AML-193 (cell line): ENCODE data around the gene MYRFL.
"Not testable (repeated sequence)": the region's sequence is repeated elsewhere in the genome, so short reads cannot be mapped to it uniquely, and the experiment has no call there.

Experiments used
- DNase-seq, 2 experiments: peaks; one replicate each; lab custom pipeline; 2025; lab: John Stamatoyannopoulos, UW

MYRFL gene

DNA sequence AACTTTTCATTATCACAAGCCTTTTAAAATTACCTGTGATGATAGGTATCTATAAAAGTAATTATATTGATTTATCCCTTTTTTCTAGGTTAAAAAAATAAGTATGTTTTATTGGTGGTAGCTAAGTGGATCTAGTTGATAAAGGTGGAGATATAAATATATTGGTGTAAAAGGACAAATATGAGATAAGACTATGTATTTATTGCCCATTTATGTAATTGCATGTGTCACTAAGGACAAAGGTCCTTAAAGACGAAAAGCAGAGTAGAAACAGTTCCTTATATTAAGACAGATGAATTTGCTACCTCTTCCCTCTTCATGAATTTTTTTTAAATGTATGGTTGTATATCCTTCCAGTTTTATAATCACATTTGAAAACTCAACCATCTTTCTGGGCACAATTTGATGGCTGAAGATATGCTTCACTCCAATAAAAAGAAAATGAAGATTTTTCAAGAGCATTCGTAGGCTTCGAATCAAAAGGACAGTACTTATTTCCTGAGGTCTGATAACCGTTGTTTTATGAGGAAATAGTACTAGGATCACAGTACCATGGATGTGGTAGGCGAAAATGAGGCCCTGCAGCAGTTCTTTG is at the start of gene MYRFL:
MYRFL (plus strand) TSS at position 262 of the 595 bp plus-strand sequence; CDS start at position 553, 291 bp downstream.
- DNase-seq = no peak

DNA sequence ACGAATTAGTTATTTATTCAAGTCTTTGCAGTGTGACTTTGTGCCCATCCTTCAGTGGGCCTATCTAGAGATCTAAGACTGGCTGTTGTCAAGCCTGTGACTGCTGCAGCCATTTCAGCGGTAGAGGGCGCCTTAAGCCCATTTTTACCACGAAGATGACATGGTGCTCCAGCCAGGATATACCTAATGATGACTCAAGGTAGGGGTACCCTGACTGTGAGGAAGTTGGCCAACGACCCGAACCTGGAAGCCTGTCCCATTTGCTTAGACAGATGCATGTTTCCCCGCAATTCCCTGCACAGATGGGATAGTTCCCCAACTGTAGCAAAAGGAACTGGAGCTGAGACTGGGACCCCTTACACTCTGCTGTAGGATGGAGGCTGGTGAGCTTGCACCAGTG is 45.1 kb upstream of the MYRFL start:
- DNase-seq = peak; percentile 3 to 6

DNA sequence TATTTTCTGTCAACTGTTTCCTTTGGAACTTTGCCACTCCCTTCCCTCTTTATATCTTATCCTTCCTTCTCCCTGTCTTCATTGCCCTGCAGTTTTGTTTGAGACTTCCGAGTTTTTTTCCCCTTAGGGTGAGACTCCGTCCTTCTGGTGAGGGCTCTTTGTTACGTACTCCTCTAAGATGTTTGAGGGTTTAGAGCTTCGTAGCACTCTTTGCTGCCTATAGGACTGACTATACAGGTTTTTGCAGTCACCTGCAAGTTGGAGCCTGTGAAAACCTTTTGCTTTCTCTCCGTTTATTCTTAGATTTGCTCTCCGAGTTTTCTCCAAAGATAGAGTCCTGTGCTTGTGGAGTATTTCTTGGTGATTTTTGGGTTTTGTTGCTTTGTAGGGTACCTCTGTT is 41.7 kb upstream of the MYRFL start:
- no peak for DNase-seq

DNA sequence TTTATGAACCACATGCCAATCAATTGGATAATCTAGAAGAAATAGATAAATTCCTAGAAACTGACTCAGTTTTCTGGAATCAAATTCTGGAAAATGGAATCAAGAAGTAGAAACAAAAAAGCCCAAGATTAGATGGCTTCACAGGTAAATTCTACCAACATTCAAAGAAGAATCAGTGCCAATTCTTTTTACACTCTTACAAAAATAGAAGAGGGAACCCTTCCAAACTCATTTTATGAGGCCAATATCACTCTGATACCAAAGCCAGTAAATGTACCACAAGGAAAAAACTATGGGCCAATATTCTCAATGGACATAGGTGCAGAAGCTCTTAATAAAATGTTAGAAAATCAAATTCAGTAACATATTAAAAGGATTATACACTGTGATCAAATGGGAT is 35.7 kb upstream of the MYRFL start:
- DNase-seq = no peak

DNA sequence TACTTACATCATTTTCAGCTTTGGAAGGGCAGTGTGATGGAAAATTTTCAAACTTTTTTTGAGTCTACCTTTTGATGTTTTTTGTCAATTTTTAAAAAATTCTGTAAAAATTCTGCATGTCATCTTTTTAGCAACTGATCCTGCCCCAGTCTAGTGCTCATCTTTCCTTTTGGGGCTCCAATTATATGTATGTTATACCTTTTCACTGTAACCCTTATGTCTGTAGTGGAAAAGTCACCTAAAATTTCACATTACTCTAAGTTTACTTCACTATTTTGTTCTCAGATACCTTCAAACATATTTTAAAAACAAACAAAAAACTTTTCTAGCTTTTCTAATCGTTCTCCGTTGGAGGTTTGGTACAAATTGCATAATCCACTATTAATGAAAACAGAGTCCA is 32.5 kb upstream of the MYRFL start:
- no peak for DNase-seq

DNA sequence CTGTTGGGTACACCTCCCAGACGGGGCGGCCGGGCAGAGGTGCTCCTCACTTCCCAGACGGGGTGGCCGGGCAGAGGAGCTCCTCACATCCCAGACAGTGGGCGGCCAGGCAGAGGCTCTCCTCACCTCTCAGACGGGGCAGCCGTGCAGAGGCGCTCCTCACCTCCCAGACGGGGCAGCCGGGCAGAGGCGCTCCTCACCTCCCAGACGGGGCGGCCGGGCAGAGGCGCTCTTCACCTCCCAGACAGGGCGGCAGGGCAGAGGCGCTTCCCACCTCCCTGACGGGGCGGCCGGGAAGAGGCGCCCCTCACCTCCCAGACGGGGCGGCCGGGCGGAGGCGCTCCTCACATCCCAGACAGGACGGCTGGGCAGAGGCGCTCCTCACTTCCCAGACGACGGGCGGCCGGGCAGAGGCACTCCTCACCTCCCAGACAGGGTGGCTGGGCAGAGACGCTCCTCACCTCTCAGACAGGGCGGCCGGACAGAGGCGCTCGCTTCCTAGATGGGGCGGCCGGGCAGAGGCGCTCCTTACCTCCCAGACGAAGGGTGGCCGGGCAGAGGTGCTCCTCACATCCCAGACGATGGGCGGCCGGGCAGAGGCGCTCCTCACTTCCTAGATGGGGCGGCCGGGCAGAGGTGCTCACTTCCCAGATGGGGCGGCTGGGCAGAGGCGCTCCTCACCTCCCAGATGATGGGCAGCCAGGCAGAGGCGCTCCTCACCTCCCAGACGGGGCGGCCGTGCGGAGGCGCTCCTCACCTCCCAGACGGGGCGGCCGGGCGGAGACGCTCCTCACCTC is 17.7 kb upstream of the MYRFL start:
- DNase-seq = not testable (repeated sequence)

DNA sequence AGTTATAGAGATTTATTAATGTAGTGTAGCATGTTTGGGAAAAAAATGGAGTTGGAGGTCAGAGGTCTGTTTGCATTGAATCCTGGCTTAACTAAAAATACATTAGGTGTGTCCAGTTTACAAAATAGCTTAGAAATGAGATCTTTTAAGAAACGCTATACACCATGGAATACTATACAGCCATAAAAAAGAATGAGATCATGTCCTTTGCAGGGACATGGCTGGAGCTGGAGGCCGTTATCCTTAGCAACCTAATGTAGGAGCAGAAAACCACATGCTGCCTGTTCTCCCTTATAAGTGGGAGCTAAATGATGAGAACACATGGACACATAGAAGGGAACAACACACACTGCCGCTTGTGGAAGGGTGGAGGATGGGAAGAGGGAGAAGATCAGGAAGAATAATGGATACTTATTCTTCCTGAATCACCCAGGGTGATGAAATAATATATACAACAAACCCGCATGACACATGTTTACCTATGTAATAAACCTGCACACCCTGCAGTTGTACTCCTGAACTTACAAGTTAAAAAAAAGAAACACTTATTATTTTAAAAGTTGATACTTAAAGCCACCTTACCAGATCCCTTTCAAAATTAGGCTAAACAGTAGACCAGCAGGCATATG is 14.0 kb upstream of the MYRFL start:
- DNase-seq = no peak

DNA sequence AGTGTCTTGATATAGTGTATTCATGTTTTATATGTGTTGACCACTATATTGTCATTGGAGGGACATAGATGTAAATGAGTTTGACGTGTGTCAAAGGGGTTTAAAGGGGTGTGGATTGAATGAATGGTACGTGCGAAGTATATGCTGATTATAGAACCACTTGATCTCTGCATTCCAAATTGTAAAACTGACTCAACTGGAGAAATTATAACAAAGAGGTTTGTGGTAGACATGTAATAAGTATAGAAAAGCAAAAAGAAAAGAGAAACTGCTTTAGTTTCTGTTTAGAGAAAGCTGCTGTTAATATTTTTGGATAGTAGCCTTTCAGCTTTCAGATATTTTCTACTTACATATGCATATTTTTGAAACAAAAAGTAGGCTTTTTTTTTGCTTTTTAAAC is 8.9 kb upstream of the MYRFL start:
- DNase-seq = no peak

DNA sequence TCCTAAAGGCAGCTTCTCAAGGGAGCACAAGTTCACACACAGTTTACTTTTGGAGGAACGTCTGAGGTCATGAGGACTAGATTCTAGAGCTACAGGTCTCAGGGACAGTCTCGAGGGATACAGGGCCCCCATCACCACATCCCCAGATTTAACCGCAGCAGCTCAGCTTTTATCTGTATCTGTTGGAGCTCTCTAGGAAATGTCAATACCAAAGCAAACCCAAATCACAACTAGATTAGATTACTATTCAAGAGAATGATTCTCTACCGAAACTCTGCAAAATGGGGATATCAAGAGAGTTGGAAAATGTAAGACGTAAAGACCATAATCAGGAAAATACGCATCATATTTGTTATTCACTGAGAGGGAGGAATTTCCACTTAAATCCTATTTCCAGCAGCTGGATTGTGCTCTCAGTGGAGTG is 4.0 kb upstream of the MYRFL start:
- no peak for DNase-seq

DNA sequence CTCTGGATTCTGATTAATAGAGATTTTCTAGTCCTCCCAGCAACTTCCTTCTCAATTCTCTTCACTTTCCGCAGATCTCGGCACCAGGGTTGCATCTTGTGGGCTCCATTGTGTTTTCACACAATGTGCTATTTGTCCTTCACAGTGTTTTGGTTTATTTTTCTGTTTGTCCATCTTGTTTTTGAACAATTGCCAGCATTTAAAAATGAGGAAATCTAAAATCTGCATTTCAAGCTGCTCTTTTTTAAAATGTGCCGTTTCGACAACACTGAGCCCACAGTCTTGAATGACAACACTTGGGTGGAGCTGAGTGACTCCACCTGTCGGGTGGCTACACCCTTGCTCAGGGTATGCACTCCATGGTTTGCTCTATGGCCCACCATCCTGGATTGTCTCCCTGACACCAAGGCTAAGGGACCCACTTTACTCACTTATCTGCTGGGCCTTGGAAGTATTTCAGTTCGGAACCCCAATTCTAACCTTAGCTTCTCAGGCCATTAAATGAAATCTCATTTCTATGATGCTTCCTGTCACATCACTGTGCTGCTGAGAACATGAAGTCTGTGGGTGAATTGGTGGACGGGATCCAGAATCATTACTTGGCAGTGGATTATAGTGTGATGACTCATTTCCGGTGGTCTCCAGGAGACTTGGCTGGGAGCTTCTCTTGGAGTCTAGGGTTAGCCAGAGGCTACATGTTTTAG is 3.4 kb upstream of the MYRFL start:
- no peak for DNase-seq

DNA sequence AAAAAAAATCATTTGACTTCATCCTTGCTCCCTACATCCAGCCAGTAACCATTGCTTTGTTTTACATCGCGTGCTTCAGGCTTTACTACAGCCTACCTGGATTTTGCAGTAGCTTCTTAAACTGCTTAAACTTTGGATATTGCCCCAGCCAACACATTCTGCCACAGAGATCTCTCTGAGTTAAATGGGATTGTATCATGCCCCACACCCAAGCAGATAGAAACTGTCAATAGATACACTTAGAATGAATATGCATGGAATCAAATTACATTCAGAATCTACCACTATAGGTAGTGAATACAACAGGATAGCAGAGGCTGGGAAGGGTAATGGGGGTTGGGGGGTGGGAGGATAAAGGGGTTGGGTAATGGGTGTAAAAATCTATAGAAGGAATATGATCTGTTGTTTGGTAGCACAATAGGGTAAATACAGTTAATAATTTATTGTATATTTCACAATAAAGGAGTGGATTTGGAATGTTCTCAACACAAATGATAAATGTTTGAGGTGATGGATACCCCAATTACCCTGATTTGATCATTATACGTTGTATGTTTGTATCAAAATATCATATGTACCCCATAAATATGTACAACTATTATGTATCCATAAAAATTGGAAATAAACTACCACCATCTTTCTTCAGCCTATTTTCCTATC is 2.7 kb upstream of the MYRFL start:
- DNase-seq = no peak

DNA sequence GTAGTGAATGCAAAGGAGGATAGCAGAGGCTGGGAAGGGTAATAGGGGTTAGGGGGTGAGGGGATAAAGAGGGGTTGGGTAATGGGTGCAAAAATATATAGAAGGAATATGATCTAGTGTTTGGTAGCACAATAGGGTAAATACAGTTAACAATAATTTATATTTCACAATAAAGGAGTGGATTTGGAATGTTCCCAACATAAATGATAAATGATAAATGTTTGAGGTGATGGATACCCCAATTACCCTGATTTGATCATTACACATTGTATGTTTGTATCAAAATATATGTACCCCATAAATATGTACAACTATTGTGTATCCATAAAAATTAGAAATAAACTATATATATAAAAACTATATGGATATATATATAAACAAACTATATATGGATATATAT is 999 bp upstream of the MYRFL start:
- no peak for DNase-seq

DNA sequence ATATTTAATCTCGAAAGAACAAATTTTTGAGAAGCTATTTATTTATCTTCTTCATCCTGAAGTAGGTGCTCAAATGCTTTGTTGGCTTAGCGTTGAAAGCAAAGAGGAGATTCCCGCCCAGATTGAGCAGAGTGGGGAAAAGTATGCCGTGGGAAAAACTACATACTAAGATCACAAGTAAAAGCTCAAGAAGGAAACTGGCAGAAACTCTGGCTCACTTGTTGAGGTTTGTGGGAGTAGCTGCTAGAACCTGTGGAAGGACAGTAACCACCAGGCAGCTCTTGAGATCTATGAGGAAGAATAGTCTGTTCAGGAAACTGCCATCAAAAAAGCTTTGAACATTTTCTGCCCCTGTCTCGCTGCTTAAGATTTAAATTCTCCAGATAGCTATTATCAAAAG is 3.9 kb downstream of the MYRFL start:
- no peak for DNase-seq

DNA sequence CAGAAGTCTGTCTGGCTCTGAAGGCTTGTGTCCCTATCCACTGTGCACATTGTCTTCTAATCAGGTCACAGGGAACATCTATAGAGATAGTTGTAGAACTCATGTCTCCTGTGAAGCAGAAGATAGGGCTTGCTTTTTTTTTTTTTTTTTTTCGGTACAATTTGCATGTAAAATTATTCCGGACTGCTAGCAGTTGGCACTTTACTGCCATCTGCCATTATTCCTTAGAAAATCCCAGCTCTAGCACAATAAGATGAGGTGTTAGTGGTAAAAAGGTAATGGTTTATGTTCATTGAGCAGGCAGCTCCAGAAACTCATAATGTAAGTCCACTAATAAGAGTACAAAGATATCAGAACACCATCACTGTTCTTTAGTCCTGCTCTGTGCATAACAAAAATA is 8.7 kb downstream of the MYRFL start:
- DNase-seq = no peak

DNA sequence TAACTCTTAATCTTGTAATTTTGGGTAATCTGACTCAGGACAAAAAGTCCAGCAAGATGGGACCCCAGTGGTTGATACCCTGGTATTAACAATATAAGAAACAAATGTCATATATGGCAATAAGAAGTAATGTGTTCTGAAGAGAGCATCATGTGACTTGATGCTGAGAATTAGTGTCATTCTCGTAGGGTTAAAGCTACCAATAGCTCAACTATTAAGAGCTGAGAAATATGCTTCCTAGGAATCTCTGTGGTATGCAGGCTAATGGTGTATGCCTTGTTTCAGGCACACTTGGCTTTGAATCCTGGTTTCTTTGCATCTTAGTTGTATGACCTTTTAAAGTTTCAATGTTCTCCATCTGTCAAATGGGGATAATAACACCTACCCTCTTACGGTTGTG is 9.1 kb downstream of the MYRFL start:
- no peak for DNase-seq

DNA sequence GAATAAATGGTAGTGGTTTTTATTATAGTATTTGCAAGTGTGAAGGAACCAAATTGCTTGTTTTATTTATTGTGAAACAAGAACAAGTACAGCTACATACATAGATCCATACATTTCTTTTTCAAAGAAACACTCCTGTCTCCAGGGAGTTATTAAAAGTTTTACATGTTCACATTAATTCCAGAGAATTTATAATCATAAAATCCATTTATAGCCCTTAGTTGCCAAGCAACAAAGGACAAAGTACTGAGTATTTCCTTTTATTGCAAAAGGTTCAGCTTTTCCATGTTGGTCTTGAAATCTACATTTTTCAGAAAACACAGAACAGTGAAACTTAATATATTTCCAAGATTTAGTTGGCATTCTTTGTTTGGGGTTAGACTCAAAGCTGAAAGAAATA is 9.5 kb downstream of the MYRFL start:
- DNase-seq = no peak

DNA sequence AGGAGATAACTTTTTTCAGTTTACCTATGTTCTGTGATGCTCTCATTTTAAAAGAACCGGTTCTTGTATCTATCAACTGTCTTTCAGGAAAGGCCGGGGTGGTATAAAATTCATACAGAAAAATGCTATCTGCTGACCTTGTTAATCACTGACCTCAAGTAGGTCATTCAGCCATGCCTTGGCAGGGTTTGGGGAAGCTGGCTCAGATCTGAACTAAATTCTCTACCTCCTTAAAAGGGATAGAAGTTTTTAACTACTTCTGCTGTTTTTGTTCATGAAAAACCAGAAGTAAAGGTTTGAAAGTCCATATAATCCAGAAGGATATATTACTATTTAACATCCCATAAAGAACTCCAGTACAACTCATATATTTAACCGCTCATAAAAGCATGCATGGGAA is 10.1 kb downstream of the MYRFL start:
- no peak for DNase-seq

DNA sequence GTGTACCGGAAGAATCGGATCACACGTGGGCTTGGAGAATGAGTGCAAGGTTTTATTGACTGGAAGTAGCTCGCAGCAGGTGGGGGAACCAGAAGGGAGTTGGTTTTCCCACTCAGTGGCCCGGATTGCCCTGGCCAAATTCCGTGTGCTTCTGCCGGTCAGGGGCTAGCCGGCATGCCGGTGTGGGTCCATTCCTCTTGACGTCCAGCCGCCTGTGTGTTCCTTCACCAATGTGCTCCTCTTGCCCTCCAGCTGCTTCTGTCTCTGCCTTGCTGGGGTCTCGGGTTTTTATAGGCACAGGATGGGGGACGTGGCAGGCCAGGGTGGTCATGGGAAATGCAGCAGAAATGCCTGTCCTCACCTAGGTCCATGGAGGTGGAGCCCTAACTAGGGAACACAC is 11.0 kb downstream of the MYRFL start:
- DNase-seq = no peak

DNA sequence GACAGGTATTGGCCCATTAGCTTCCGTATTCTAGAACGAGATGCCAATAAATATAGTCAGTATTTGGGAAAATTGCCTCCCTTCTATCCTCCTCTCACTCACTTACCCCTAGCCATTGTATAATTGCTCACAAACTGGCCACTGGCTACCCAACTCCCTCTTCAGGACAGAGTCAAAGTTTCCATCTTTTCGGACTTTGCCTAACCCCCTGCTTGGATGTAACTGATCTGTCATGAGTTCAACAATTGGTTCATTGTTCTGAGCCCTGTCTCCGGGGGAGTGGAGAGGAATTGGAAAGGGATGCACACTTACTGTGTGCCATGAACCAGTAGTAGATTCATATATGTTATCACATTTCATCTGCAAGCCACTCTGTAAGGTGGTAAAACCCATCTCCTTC is 12.2 kb downstream of the MYRFL start:
- DNase-seq = no peak

DNA sequence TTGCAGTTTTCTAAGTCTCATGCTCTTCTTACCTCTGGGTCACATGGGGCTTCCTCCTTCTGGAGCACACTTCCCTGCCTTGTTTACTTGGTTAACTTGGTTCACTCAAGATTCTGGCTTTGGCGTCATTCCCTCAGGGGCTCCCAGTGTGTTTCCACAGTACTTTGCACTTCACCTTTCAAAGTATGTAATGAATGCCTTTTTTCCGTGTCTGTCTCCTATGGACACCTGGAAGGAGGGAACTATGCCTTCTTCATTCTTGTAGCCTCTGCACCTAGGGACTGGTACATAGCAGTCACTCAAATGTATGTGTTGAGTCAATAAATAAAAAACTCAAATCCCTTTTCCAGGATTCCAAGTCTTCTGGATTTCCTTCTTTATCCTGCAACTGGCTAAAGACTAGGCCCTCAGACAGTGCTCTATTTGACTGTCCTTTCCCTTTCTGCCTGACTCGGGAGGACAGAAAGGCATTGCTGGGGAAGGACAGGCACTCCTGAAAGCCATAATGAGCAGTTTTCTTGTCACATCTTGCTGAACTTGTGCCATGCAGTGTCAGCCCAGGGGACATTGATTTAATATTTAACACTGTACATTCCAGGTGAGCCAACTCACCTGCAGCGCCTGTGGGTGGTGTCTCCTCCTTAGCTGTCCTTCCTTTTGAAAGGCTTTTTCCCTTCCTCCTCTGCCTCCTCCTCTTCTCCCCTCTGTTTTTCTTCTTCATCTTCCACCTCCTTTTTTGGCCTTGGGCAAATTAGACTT is 12.8 kb downstream of the MYRFL start:
- no peak for DNase-seq

DNA sequence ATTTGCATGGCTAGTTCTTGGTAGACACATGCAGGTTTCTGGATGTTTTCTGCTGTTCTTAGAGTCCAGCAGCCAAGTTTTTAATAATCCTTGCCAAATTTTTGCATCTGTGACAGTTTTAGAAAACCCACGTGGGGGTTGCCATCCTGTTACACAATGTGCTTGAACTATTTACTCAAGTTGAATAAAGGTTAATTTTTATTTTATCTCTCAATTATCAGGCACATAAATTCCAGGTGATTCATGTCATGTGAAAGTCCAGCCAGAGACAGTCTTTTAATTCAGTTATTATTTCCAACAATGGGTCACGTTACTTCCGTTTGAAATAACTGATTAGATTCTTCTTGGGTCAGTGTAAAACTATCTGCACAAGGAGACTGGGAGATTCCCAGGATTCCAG is 15.7 kb downstream of the MYRFL start:
- no peak for DNase-seq

DNA sequence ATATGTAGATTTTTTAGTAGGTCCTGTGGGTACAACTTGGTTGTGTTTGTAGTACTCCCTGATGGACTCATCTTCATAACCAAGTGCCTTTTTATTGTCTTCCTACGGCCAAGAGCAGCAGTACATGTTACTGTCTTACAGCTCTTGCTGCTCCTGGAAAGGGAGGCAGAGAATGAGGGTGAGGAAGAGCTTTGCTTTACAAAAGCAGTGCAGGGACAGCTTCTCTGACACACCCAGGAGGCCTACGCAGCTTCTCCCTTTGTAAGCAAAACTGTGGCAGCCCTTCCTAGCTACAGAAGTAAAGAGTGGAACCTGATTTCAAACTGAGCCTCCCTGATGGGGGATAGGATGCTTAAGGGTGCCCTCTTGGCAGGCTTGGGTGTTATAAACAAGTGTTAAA is 18.6 kb downstream of the MYRFL start:
- DNase-seq = no peak
